Measurements from ENCODE around the gene TEX101. TPM values are rescaled to one million over a fixed set of nuclear protein-coding genes. Genes with fewer than 3 reads are reported as not detected.
"Not testable (repeated sequence)": the region's sequence is repeated elsewhere in the genome, so short reads cannot be mapped to it uniquely, and the experiment has no call there.

Gene TEX101
- total RNA-seq, 6 experiments from 2014 or later, result not detected

GRCh38 chr19:43439032-43439708 lies 24.5 kb downstream of the TEX101 start:
- H3K4me1 Mint-ChIP-seq (ENCODE audit: low read depth), result peaks cover 21% of the 10 kb centered on the region

GRCh38 chr19:43439709-43440063 lies 25.0 kb downstream of the TEX101 start:
- Mint-ChIP-seq H3K36me3 (ENCODE audit: low read depth) (no peaks in the 10 kb centered on the region), H3K9me3 (no peaks in the 10 kb centered on the region), H3K27ac (no peak overlapping the region), H3K4me1 (ENCODE audit: low read depth) (peaks cover 21% of the 10 kb centered on the region), H3K4me3 (no peak overlapping the region), H3K27me3 (ENCODE audit: insufficient read depth) (peaks cover 16% of the 10 kb centered on the region)
- DNase-seq, result no peak
- no peak for TF ChIP-seq CTCF (IDR thresholded peaks at IDR 0.05)

More at GRCh38 chr19:43439032-43439708, 24.5 kb downstream of the TEX101 start:
- DNase-seq, result peak; percentile 4
- H3K27ac Mint-ChIP-seq, result peak overlapping the region; percentile 83
- no peak overlapping the region for H3K4me3 Mint-ChIP-seq
- H3K36me3 Mint-ChIP-seq (ENCODE audit: low read depth), result no peaks in the 10 kb centered on the region
- no peaks in the 10 kb centered on the region for H3K9me3 Mint-ChIP-seq
- peaks cover 12% of the 10 kb centered on the region for H3K27me3 Mint-ChIP-seq (ENCODE audit: insufficient read depth)
- no peak for TF ChIP-seq CTCF (IDR thresholded peaks at IDR 0.05)

GRCh38 chr19:43441716-43442115 lies 27.0 kb downstream of the TEX101 start:
- no peak for DNase-seq
- peaks cover 11% of the 10 kb centered on the region for H3K27me3 Mint-ChIP-seq (ENCODE audit: insufficient read depth)
- no peak overlapping the region for H3K27ac Mint-ChIP-seq
- H3K9me3 Mint-ChIP-seq, result no peaks in the 10 kb centered on the region
- no peaks in the 10 kb centered on the region for H3K36me3 Mint-ChIP-seq (ENCODE audit: low read depth)
- no peak overlapping the region for H3K4me3 Mint-ChIP-seq
- peaks cover 22% of the 10 kb centered on the region for H3K4me1 Mint-ChIP-seq (ENCODE audit: low read depth)
- no peak for TF ChIP-seq CTCF (IDR thresholded peaks at IDR 0.05)

GRCh38 chr19:43444091-43444490 lies 29.4 kb downstream of the TEX101 start:
- H3K27me3 Mint-ChIP-seq (ENCODE audit: insufficient read depth); H3K27ac Mint-ChIP-seq; H3K36me3 Mint-ChIP-seq (ENCODE audit: low read depth); DNase-seq; H3K4me3 Mint-ChIP-seq; H3K9me3 Mint-ChIP-seq: not testable (repeated sequence)
- peaks cover 13% of the 10 kb centered on the region for H3K4me1 Mint-ChIP-seq (ENCODE audit: low read depth)

GRCh38 chr19:43444531-43445287 lies 30.0 kb downstream of the TEX101 start:
- no peaks in the 10 kb centered on the region for H3K9me3 Mint-ChIP-seq
- no peak overlapping the region for H3K4me3 Mint-ChIP-seq
- H3K4me1 Mint-ChIP-seq (ENCODE audit: low read depth), result peaks cover 8% of the 10 kb centered on the region
- H3K36me3 Mint-ChIP-seq (ENCODE audit: low read depth), result no peaks in the 10 kb centered on the region
- TF ChIP-seq CTCF (IDR thresholded peaks at IDR 0.05), result no peak
- DNase-seq, result no peak
- peaks cover 10% of the 10 kb centered on the region for H3K27me3 Mint-ChIP-seq (ENCODE audit: insufficient read depth)
- H3K27ac Mint-ChIP-seq, result no peak overlapping the region

GRCh38 chr19:43445426-43445825 lies 30.7 kb downstream of the TEX101 start:
- Mint-ChIP-seq H3K4me1 (ENCODE audit: low read depth) (peaks cover 8% of the 10 kb centered on the region), H3K9me3 (no peaks in the 10 kb centered on the region), H3K4me3 (no peak overlapping the region), H3K27me3 (ENCODE audit: insufficient read depth) (peaks cover 10% of the 10 kb centered on the region), H3K36me3 (ENCODE audit: low read depth) (no peaks in the 10 kb centered on the region), H3K27ac (no peak overlapping the region)
- no peak for TF ChIP-seq CTCF (IDR thresholded peaks at IDR 0.05)
- no peak for DNase-seq
